AG10803 (cell line): ENCODE data around the gene VEGFC.

Experiments used
- DNase-seq: peaks from one replicate; pipeline ENCODE4 v3.0.0; 2010; ENCODE audit warnings: low read depth
- H3K4me3 ChIP-seq: 2 replicates; pipeline ENCODE4 v1.5.1; 2011; ENCODE audit warnings: mild to moderate bottlenecking, low read length, control low read depth
- CTCF ChIP-seq: conservative IDR thresholded peaks from 2 replicates; pipeline ENCODE4 v1.5.1; 2011; ENCODE audit warnings: mild to moderate bottlenecking, low read length, control low read depth, inconsistent platforms

Gene VEGFC

GRCh38 chr4:176834531-176834930, 41.8 kb upstream of the VEGFC start:
- TF ChIP-seq CTCF = no peak
- H3K4me3 ChIP-seq = no peak overlapping the region
- no peak for DNase-seq

- no peak overlapping the region for H3K4me3 ChIP-seq
- no peak for TF ChIP-seq CTCF
- peak; percentile 43 for DNase-seq
These were observed 40.9 kb upstream of the VEGFC start for GRCh38 chr4:176833400-176834175.

- no peak for DNase-seq
- no peak overlapping the region for H3K4me3 ChIP-seq
- no peak for TF ChIP-seq CTCF
These were observed 38.2 kb upstream of the VEGFC start for GRCh38 chr4:176830971-176831370.

GRCh38 chr4:176825586-176825985, 32.9 kb upstream of the VEGFC start:
- no peak overlapping the region for H3K4me3 ChIP-seq
- no peak for DNase-seq
- no peak for TF ChIP-seq CTCF

- TF ChIP-seq CTCF = no peak
- H3K4me3 ChIP-seq = no peak overlapping the region
- DNase-seq = no peak
These were observed 32.1 kb upstream of the VEGFC start for GRCh38 chr4:176824645-176825366.

- H3K4me3 ChIP-seq = no peak overlapping the region
- no peak for DNase-seq
- no peak for TF ChIP-seq CTCF
These were observed 25.8 kb upstream of the VEGFC start for GRCh38 chr4:176818531-176818930.

GRCh38 chr4:176817204-176817603, 24.5 kb upstream of the VEGFC start:
- no peak overlapping the region for H3K4me3 ChIP-seq
- no peak for DNase-seq
- TF ChIP-seq CTCF = no peak
